Ishikawa (cell line): ENCODE data around the gene SULT4A1.

ENCODE experiments used
- CEBPB ChIP-seq: IDR thresholded peaks from 2 replicates; pipeline ENCODE4 v1.6.1; 2012
- CREB1 ChIP-seq: IDR thresholded peaks from 2 replicates; pipeline ENCODE4 v1.6.1; 2012; ENCODE audit warnings: low read depth
- EGR1 ChIP-seq: IDR thresholded peaks from 2 replicates; pipeline ENCODE4 v1.6.1; 2012
- EP300 ChIP-seq: IDR thresholded peaks from 2 replicates; pipeline ENCODE4 v1.6.1; 2012; ENCODE audit warnings: borderline replicate concordance
- FOXM1 ChIP-seq: IDR thresholded peaks from 2 replicates; pipeline ENCODE4 v1.6.1; 2012; ENCODE audit warnings: low read depth, borderline replicate concordance
- MAX ChIP-seq: IDR thresholded peaks from 2 replicates; pipeline ENCODE4 v1.6.1; 2012
- NFIC ChIP-seq: IDR thresholded peaks from 2 replicates; pipeline ENCODE4 v1.6.1; 2012
- RAD21 ChIP-seq: IDR thresholded peaks from 2 replicates; pipeline ENCODE4 v1.6.1; 2012; ENCODE audit warnings: low read depth
- TAF1 ChIP-seq: IDR thresholded peaks from 2 replicates; pipeline ENCODE4 v1.6.1; 2012; ENCODE audit warnings: low read depth, mild to moderate bottlenecking
- TCF12 ChIP-seq: IDR thresholded peaks from 2 replicates; pipeline ENCODE4 v1.6.1; 2012; ENCODE audit warnings: low read depth
- TEAD4 ChIP-seq: IDR thresholded peaks from 2 replicates; pipeline ENCODE4 v1.6.1; 2012
- USF1 ChIP-seq: IDR thresholded peaks from 2 replicates; pipeline ENCODE4 v1.6.1; 2012
- YY1 ChIP-seq: IDR thresholded peaks from 2 replicates; pipeline ENCODE4 v1.6.1; 2012; ENCODE audit warnings: low read depth
- ZBTB7A ChIP-seq: IDR thresholded peaks from 2 replicates; pipeline ENCODE4 v1.6.1; 2012; ENCODE audit warnings: low read depth
- TF ChIP-seq, protein P1 (sequence below): IDR thresholded peaks from 2 replicates; pipeline ENCODE4 v1.6.1; 2012; ENCODE audit warnings: low read depth, mild to moderate bottlenecking

Gene SULT4A1

DNA sequence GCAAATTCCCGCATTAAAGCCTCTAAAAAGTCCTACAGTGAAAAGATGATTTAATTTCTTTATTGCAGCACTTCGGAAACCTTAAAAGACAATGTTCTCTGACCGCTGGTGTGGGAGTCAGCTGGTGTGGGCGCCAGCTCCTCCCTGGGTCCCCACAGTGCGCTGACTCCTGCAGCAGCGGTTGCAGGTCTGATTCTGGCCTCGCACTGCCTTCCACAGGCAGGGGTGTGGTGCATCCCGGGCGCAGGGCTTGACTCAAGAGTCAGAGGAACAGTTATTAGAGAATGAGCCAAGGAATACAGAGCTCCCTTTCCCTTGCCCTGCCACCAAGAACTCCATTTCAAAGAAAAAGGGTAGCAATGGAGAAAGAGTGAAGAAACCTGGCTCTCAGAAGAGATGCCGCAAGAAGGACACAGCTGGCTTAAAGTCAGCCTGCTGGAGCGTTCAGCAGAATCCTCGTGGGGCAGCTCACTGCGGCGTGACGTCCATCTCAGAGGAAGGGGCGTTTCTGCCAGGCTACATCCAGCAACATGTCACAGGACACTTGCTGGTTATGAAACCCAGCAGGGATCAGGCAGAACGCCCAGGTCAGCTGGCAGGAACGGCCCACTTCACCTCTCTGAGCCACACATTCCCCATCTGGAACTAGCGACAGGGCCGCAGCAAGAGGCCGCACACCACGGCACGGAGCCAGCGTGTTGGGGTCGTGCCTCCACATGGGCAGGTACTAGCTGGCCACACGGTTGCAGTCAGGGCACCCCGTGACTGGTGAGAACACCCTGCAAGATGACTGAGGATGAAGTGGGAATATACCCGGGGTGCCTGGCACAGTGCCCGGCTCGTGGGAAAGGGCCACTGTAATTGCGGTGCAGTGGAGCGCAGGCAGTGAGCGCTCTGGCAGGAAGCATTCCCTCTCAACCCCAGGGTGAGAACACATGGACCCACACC, 32.1 kb downstream of the SULT4A1 start:
- TF ChIP-seq TCF12 (0 out of 2 replicates have a peak, but pooled peaks have one; percentile 15), RAD21 (no peak), NFIC (peak; percentile 65)

- TF ChIP-seq ZBTB7A (no peak), EP300 (no peak), RAD21 (no peak), YY1 (no peak), NFIC (no peak), CEBPB (no peak), TEAD4 (no peak), EGR1 (no peak)
Observed at GRCh38 chr22:43828998-43829782, 33.1 kb downstream of the SULT4A1 start.

- TF ChIP-seq CREB1 (no peak), MAX (no peak), NFIC (no peak), USF1 (no peak), TCF12 (no peak), TEAD4 (no peak), YY1 (no peak), CEBPB (no peak), EGR1 (no peak), FOXM1 (no peak), TAF1 (no peak), ZBTB7A (no peak), EP300 (no peak)
- TF ChIP-seq, protein P1, sequence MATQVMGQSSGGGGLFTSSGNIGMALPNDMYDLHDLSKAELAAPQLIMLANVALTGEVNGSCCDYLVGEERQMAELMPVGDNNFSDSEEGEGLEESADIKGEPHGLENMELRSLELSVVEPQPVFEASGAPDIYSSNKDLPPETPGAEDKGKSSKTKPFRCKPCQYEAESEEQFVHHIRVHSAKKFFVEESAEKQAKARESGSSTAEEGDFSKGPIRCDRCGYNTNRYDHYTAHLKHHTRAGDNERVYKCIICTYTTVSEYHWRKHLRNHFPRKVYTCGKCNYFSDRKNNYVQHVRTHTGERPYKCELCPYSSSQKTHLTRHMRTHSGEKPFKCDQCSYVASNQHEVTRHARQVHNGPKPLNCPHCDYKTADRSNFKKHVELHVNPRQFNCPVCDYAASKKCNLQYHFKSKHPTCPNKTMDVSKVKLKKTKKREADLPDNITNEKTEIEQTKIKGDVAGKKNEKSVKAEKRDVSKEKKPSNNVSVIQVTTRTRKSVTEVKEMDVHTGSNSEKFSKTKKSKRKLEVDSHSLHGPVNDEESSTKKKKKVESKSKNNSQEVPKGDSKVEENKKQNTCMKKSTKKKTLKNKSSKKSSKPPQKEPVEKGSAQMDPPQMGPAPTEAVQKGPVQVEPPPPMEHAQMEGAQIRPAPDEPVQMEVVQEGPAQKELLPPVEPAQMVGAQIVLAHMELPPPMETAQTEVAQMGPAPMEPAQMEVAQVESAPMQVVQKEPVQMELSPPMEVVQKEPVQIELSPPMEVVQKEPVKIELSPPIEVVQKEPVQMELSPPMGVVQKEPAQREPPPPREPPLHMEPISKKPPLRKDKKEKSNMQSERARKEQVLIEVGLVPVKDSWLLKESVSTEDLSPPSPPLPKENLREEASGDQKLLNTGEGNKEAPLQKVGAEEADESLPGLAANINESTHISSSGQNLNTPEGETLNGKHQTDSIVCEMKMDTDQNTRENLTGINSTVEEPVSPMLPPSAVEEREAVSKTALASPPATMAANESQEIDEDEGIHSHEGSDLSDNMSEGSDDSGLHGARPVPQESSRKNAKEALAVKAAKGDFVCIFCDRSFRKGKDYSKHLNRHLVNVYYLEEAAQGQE: no peak
Observed at GRCh38 chr22:43828725-43828997, 33.7 kb downstream of the SULT4A1 start.

DNA sequence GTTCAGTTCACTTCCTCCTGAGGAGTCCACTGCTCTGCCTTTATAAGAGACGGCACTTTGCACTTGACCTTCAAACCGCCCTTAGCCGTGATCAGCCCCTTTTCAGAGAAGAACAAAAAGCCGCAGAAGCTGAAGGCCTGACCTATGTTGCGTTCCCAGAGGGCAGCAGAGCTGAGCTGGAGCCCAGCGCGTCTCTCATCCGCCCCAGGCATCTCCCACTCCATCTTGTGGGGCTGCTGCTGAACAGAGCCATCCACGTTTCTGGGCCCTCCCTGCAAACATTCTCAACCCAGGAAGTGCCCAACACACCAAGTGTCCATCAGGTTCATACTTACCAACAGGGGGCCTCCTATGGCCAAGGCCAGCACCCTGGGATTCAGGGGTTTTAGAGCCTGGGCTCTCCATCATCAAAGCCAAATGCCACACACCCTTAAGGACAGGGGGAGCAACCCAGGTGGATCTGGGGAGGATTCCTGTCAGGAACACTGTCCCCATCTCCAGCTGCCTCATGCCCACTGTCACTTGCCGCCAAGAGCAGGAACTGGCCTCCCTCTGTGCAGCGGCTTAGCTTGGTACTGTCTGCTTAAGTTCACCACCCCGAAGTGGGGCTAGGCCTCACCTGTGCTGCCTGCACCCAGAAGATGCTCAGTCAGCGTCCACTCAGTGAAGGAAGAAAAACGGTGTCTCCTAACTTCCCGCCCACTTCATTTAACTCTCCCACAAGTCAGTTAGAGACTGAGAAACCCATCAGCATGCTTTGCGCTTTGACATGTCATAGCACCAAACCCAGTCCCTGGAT, 34.2 kb downstream of the SULT4A1 start:
- TF ChIP-seq CEBPB: no peak
- no peak for TF ChIP-seq RAD21
- TF ChIP-seq, protein P1: no peak
- TF ChIP-seq MAX: no peak
- TF ChIP-seq TAF1: no peak
- TF ChIP-seq ZBTB7A: no peak
- no peak for TF ChIP-seq NFIC
- no peak for TF ChIP-seq USF1
- TF ChIP-seq TCF12: no peak
- no peak for TF ChIP-seq TEAD4
- TF ChIP-seq FOXM1: no peak
- TF ChIP-seq CREB1: no peak
- TF ChIP-seq EP300: no peak
- no peak for TF ChIP-seq YY1
